ENCODE results near the gene NR1D1.
A peak's percentile ranks its signal among the peaks of the same experiment; 100 is the strongest.

Gene NR1D1

DNA sequence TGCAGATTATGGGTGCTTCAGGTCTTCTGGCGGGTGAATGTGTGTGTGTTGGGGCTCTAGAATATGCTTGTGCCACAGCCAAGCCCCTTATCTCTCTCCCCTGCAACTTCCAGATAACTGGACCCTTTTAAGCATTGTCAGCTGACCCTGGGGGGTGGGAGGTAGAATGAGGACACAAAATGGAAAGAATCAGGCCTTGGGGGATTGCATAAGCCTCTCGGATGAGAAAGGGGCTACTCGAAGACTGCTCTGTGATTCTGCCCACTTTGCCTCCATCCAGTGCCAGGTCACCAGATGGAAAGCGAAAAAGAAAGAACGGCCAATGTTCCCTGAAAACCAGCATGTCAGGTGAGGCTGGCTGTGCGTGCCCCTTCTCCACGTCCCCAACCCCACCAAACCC lies 23.8 kb downstream of the NR1D1 start:
- no peak for DNase-seq (ENCODE audit: low read depth in 1 of 2, low spot score in 1 of 2)

DNA sequence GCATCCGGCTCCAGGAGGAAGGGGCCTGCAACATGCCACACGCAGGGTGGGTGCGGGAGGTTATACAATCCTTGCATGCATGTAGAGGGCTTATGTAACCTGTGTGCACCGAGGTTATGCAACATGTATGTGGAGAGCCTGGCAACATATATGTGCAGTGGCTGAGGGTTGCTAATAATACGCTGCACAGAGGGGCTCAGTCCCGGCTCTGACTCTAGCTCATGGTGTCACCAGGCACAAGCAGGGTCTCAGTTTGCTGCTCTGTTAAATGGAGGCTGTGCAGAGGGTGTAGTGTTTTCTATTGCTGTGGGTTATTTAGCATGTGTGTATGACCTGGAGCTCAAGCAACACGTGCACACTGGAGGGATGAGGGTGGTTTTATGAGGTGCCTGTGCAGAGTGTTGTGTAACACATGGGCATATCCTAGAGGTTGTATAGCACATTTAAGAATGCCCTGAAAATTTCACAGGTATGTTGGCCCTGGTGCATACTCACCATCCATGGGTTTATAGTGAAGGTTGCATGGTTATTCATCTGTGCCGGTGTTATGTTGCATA lies 24.4 kb downstream of the NR1D1 start:
- no peak for DNase-seq (ENCODE audit: low read depth in 1 of 2, low spot score in 1 of 2)

DNA sequence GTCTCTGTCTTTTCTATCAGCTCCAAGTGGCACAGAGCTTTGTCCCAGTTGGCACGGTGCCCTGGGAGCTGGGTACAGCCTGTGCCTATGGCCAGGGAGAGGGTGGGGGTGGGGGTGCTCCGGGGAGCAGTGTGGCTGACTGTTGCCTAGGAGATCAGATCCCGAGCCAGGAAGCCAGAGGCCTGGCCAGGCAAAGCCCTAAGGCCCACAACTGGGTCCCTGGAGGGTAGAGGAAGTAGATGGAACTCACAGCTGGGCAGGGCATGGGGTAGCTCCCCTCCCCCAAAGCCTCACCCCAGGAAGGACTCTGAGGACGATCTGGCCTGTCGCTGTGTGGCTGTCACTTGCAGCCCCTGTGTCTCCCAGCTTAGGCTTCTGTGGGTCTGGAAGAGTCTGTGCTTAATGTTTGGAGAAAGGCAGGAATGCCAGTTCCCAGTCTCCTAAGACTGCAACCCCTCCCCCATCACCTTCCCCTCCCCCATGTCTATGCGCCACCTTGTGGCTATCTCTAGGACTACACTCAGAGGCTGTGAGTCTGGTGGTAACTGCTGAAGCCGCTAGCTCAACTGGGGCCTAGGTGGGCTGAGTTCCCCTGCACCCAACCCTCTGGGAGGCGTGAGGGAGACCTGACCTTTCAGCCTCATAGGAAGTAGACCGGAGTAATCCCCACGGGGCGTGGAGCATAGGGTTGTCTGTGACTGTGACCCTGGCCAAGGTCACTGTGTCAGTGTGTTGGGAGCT lies 25.0 kb downstream of the NR1D1 start:
- DNase-seq (ENCODE audit: low read depth in 1 of 2, low spot score in 1 of 2) = peak; percentile 47 to 49

DNA sequence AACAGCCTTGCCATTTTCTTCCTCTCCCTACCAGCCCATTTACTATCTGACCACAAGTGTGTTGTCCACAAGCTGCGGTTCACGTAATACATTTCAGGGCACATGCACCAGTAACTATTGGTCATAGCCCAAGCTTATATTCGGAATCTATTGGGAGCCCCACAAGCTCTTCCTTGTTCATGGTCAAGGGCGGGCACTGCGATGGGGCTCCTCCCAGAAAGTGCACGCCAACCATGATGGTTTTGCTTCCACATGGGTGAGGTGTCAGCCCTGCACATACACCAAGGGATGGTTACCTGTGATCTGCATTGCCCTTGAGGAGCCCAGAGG lies 25.6 kb downstream of the NR1D1 start:
- DNase-seq (ENCODE audit: low read depth in 1 of 2, low spot score in 1 of 2) = no peak

DNA sequence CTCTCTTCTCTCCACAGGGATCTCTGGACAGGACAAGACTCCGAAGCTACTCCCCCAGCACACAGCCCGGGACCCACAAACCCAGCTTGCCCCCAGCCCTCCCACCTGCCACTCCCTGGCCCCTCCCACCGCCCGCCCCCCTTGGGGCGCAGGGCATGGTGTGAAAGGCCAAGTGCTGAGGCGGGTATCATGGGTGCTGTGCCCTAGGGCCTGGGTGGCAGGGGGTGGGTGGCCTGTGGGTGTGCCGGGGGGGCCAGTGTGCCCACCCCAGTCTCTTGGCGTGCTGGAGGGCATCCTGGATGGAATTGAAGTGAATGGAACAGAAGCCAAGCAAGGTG lies 26.2 kb downstream of the NR1D1 start:
- DNase-seq (ENCODE audit: low read depth in 1 of 2, low spot score in 1 of 2) = no peak

DNA sequence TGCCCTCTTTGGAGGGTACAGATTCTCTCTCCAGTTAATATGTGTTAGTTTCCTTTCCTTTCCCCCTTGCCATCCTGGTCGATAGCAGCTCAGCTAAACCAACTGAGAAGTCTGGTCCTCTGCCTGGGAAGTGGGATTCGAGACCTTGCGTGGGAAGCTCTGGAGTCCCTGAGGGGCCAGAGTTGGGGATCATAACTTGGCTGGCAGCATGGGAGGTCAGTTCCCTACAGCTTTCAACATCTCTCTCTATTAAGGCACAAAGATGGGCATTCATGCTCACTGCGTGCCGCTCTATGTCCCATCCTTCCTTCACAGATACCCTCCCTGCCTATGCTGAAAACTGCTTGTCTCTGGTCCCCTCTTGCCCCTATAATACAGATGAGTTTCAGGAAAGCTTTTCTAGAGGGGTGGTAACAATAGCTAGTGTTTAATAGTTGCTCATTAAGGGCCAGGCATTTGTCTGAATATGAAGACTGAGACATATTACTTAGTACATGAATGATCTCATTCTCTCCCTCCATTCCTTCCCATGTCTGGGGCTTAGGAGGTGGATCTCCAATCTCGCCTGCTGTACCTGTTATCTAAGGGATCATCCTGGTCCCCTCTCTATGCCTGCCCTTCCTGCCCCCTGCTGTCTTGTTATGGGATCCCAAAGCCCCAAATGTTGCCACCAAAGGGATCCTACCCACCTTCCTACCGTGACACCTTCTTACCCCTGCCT lies 26.8 kb downstream of the NR1D1 start:
- DNase-seq (ENCODE audit: low read depth in 1 of 2, low spot score in 1 of 2) = no peak

DNA sequence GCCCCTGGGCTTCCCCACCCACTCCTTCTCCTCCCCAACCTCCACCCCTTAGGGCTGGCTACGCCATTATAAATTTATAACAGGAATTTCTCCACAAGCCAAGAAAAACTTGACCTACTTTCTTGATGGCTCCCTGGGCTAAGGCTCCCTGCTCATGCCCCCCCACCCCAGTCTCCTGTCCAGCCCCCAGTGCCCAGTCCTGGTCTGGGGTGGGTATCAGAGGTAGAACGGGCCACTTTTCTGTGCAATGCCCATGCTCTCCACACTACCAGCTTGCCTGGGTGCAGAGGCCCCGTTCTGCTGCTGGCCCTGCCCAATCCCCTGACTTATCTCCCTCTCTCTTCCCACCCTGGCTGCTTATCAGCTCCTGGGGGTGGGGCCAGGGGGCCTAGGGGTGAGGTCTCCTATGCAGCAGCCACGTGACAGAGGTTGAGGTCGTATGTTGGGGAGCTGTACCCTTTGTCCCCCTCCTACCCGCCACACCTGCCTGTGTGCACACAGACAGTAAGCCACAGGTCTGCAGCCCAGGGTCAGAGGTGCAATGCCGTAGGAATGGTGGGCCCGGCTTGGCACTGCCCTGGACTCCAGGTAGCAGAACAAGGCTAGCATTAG lies 27.5 kb downstream of the NR1D1 start:
- DNase-seq (ENCODE audit: low read depth in 1 of 2, low spot score in 1 of 2) = no peak

DNA sequence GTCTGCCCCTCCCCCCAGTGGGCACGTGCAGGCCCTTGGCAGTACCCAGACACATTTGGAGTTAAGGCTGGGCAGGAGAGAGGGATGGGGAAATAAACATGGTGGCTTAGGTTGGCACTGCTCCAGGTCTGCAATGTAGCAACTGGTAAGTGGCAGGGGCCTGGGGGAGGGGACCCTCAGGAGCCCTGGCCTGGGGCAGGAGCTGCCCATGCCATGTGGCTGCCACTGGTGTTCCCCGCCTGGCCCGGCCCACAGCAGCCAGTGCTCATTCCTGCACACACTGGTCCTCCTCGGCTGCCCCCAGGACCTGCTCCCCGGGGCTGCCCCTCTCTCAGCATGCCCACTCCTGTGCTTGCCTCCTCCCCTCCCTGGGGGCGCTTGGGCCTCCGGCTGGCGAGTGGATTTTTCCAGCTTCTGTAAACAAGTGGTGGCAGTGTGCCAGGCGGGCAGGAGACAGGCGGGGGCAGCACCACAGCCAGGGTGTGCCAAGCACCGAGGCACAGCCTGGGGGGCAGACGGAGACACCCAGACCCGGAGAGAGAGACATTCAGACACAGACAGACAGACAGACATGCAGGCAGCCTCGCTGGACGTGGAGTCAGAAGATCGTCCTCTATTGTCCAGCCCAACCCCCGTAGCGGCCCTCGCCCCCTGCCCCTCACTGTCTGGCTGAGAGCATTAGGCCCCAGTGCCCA lies 28.2 kb downstream of the NR1D1 start:
- DNase-seq (ENCODE audit: low read depth in 1 of 2, low spot score in 1 of 2) = no peak

DNA sequence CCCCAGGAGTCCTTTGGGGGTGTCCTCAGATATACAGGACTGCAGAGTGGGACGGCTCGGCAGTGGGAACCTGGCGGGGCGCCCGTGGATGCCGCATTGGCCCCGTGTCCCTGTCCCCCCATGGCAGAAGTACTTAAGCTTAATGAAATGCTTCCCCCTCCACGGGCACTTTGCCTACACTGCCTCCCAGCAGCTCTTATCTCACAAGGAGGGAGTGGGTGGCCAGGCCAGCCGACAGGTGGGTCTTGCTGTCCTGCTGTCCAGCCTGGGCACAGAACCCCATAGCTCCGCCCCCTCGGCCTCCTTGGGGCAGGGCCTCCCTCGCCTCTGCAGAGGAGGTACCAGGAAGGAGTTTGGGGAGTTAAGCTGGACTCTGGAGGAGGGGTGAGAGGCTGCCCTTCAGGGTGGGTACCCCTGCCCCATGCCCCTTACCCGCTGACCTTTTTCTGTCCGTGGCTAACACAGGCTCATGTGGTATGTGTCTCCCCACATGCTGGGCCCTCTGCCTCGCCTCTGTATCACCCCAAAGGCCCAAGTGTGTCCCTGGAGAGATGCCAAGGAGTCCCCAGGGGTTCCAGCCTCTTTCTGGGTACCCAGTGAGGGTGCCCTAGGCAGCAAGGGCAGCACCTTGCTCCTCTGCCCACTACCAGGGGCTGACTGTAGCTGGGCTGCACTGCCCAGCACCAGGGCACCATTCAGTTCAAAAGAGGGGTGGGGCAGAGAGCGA lies 28.9 kb downstream of the NR1D1 start:
- DNase-seq (ENCODE audit: low read depth in 1 of 2, low spot score in 1 of 2) = no peak

DNA sequence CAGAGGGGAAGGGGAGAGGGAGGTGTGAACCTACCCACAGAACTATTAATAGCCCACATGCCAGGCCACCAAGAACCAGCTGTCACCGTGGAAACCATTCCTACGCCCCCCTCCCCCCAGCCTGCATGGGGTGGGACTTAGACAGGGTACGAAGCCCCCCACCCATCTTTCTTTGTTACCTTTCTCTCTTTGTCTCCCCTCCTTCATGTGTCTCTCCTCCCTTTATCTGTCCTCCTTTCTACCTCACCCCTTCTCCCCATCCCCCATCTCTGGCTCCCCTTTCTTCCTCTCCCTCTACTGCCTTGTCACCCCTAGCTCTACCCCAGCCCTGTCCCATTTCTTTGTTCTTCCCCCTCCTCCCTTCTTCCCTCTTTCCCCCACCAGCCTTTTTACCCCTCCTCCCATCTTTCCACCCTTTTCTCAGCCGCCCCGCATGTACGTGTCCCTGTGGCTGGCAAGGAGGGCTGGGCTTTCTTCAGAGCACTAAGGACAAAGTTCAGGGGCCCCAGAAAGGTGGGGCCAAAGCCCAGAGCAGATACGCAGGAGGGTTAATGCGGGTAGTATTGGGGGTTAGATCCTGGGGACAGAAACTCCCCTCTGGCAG lies 29.6 kb downstream of the NR1D1 start:
- DNase-seq (ENCODE audit: low read depth in 1 of 2, low spot score in 1 of 2) = no peak

DNA sequence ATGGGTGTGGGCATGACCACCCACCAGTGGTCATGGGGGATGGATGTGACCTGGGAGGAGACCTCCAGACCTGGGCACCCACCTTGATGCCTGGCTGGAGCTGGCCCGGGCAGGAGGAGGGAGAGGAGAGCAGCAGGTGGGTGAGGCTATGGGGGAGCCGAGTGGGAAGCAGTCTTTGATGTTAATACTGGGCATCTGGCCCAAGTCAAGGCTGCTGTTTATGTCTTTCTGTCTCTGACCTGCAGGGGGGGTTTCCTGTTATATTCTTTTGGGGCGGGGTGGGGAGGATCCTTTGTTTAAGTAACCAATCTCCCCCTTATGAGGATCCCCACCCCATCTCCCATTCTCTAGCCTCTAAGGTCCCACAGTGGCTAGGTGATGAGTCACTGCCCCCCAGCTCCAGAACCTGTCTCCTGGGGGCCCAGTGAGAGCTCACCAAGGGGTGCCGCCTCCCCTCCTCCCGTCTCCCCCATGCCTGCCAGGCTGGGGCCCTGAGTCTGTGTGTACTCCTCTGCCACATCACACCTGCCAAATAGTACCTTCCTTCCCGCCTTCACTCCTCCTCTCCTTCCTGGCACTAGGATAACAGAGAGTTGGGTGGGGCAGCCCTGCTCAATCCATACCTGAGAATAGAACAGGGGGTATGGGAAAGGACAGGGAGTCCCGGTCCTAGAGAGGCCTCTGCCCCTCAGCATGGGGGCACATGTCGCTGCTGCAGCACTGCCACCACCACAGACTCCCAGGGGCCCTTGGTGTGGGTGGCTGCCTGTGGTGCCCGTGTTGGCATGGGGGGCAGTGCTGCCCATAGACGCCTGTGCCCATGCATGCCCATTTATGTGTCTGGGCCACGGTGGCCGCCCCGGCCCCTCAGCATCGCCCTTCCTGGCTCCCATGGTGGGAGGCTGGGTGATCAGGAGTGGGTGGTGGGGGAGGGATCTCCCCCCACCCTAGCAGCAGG lies 30.4 kb downstream of the NR1D1 start:
- no peak for DNase-seq (ENCODE audit: low read depth in 1 of 2, low spot score in 1 of 2)

DNA sequence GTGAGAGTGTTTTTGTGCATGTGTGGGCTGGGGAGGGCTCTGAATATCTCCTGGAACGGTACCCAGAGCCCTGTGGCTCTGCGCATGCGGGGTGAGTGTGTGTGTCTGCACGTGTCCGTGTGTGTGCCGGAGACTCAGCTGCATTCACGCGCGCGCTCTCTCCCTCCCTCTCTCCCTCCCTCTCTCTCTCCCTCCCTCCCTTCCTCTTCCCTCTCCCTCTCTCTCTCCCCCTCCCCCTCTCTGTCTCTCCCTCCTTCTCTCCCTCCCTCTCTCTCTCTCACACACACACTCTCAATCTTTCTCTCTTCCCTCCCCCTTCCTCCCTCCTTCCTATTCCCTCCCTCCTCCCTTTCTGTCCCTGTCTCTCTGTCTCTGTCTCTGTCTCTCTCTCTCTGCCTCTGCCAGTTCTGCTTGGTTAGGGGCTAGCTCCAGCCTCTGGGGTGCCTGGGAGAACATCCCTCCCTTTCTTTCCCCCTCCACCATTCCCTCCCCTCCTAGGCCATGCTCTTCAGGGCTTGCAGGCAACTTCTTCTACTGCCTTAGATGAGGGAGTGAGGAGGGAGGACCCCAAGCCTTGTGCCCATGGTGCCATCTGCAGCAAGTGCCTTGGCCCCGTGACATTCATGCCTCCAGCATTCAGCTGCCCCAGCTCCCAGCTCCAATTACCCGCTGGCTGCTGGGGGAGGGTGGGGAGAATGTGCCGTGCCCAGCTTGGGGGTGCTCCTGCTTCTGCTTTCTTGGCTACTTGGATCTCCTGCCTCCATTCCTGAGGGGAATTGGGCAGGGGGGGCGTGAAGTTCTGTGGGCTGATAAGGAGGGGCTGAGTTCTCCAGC lies 31.3 kb downstream of the NR1D1 start:
- peak; percentile 41 to 75 for DNase-seq (ENCODE audit: low read depth in 1 of 2, low spot score in 1 of 2)

DNA sequence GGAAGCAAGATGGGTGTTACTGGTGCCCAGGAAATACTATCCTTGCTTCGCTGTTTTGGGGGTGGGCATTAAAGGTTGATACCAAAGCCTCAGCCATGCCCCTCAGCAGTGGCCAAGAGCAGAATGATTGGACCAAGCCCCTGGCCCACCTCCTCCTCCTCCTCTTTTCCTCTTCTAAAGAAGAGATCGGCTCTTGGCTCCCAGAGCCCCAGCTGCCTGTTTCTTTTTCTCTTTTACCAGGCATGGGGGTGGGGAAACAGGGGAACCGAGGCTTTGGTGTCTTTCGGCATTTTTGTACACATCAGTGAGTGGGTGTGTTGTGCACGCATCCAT lies 31.8 kb downstream of the NR1D1 start:
- DNase-seq (ENCODE audit: low read depth in 1 of 2, low spot score in 1 of 2) = no peak

DNA sequence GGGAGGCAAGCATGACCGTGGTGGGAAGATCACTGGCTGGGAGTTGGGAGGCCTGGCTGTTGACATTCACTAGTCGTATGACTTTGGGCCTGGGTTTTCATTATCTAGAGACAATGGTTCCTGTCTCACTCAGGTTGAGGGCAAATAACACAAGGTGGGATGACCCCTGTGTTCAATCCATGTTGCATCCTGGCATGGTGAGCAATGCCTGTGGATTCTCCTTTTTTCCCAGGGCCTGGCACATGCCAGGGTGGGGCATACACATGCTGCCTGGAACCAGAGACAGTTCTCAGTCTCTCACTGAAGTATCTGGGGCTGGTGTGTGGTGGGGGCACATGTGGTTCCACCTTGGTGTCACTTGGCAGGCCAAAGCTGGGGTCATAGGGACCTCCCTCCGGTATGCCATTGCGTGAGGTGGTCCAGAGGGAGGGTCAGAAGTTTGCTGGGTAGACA lies 32.2 kb downstream of the NR1D1 start:
- DNase-seq (ENCODE audit: low read depth in 1 of 2, low spot score in 1 of 2) = no peak

DNA sequence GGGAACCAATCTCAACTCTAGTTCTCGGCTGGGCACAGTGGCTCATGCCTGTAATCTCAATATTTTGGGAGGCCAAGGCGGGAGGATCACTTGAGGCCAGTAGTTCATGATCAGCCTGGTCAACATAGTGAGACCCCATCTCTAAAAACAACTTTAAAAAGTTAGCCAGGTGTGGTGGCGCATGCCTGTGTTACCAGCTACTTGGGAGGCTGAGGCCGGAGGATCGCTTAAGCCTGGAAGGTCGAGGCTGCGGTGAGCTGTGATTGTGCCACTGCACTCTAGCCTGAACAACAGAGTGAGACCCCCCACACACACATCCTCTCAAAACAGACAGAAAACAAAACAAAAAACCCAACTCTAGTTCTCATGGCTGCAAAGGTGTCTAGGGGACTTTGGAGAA lies 32.7 kb downstream of the NR1D1 start:
- no peak for DNase-seq (ENCODE audit: low read depth in 1 of 2, low spot score in 1 of 2)

DNA sequence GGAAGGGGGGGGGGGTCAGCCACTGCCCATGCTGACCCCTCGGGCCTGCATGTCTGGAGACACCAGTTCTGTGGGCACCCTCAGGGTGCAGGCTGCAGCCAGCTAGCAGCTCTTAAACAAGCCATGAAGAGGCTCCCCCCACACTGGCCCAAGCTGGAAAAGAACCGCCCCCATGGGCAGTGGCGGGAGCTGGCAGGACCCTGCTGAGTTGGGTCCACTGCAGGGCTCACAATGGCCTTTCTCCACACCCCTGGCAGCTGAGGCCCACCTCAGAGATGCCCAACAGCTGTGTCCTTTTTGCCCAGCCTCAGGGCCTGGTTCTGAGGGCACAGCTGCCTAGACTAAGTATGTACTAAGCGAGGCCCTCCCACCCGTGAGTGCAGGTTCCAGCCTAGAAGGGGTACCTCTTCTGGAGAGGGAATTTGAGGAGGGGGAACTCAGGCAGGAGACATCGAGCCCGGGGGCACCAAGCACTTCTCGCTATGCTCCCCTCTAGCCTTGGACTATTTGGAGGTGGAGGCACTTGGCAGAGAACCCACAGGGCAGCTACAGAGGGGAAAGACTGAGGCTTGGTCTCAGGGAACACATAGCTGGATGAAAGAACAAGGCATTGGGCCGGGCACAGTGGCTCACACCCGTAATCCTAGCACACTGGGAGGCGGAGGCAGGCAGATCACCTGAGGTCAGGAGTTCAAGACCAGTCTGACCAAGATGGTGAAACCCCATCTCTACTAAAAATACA lies 34.4 kb downstream of the NR1D1 start:
- DNase-seq (ENCODE audit: low read depth in 1 of 2, low spot score in 1 of 2) = no peak

DNA sequence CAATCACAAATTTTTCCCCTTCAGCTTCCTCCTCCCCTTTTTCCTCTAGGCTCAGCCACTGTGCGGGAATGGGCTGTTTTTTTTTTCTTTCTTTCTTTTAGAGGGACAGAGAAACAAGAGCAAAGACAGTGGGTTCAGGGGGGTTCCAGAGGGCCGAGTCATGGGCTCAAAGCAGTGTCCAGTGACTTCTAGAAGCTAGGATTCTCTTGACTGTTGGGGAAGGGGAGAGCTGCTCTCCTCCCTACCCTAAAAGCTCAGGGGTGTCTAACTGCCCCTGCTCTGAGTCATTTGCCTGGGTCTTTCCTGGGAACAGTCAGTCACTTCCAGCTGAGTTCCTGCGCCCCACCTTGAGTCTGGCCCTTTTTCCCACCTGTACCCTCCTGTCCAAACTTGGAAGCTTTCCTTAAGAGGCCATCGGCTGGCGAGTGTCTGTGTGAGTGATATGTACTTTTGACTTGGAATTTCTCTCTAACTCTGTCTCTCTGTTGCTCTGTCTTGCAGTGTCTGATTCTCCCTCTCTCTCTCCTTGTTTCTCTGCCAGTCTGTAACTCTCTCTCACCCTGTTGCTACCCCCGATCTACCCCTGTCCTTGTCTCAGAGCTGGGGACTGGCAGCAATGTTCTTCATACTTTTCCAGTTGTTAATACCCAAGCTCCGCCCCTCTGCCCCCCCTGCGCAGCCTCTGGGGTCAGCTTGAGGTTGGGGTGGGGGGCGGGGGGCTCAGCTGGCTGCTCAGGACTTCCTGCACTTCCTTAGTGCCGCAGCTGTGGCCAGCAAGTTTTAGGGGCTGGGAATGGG lies 35.2 kb downstream of the NR1D1 start:
- no peak for DNase-seq (ENCODE audit: low read depth in 1 of 2, low spot score in 1 of 2)
